Sigmoid colon (tissue), 7 donors: ENCODE measurements around the gene WWC1. TPM values are rescaled to one million over a fixed set of nuclear protein-coding genes. Genes with fewer than 3 reads are reported as not detected.

ENCODE experiments used
- DNase-seq: peaks from one replicate; pipeline ENCODE4 v3.0.0-alpha.2; 2019
- H3K27ac ChIP-seq, 4 donors: fragments of 200-600 bp; sonication (generic); one replicate each; pipeline ENCODE4 v1.5.1; 2016 to 2019; ENCODE audit warnings: mild to moderate bottlenecking in 1 of 4
- H3K27me3 ChIP-seq, 3 donors: fragments of 200-600 bp; sonication (generic); one replicate each; pipeline ENCODE4 v1.5.1; 2019; ENCODE audit warnings: mild to moderate bottlenecking in 1 of 3
- H3K36me3 ChIP-seq, 4 donors: fragments of 200-600 bp; sonication (generic); one replicate each; pipeline ENCODE4 v1.5.1; 2016 to 2019
- H3K4me1 ChIP-seq, 4 donors: fragments of 200-600 bp; sonication (generic); one replicate each; pipeline ENCODE4 v1.5.1; 2017 to 2019
- H3K4me3 ChIP-seq, 4 donors: fragments of 200-600 bp; sonication (generic); one replicate each; pipeline ENCODE4 v1.5.1; 2017 to 2019; ENCODE audit warnings: mild to moderate bottlenecking in 2 of 4, moderate library complexity in 1 of 4
- H3K9me3 ChIP-seq, 4 donors: fragments of 200-600 bp in 3 of 4; sonication (generic) in 3 of 4; one replicate each; pipeline versions ENCODE4 v1.5.1 to v1.6.1; 2013 to 2019
- EP300 ChIP-seq, 4 donors: sonication (generic); formaldehyde crosslinking; IDR thresholded peaks; one replicate each; pipeline ENCODE4 v1.6.1; 2017; ENCODE audit warnings: antibody characterized with exemption in 4 of 4
- POLR2A ChIP-seq, 2 donors: fragments of 450-650 bp; IDR thresholded peaks; one replicate each; pipeline ENCODE4 v1.6.1; 2016; ENCODE audit warnings: antibody characterized with exemption in 2 of 2, mild to moderate bottlenecking in 2 of 2, moderate library complexity in 2 of 2
- POLR2AphosphoS5 ChIP-seq, 4 donors: sonication (generic); formaldehyde crosslinking; IDR thresholded peaks; one replicate each; pipeline ENCODE4 v1.6.1; 2017; ENCODE audit warnings: antibody characterized with exemption in 4 of 4
- WGBS, 2 donors: extraction: QIAGEN DNeasy Blood & Tissue Kit; methylation state at CpG; one replicate each; pipeline ENCODE4 v1.1.7; 2013; 5-methylcytosine and 5-hydroxymethylcytosine counted together
- intact Hi-C: fragments of 100-400 bp; cut with DNase I; formaldehyde crosslinking; loops from one replicate; pipeline ENCODE4 v1.15.1; 2023
- polyA plus RNA-seq, 3 donors: library from polyadenylated mRNA; stranded (reverse); fragments of 200-250 nt; gene quantifications; one replicate each; pipeline ENCODE4 v1.2.3, GENCODE V29; 2013
- total RNA-seq, 4 donors: library from RNA; depleted of rRNA; stranded (reverse); fragments of >200 nt; gene quantifications; one replicate each; pipeline ENCODE4 v1.1.0, GENCODE V29; 2016
- TF ChIP-seq, protein P1 (sequence below), 4 experiments: fragments of 450-650 bp in 3 of 4; fragments of 200-600 bp in 1 of 4; IDR thresholded peaks; one replicate each; pipeline ENCODE4 v1.5.1; 2016 to 2019; ENCODE audit warnings: antibody characterized with exemption in 4 of 4, mild to moderate bottlenecking in 3 of 4, moderate library complexity in 2 of 4
- donor health status: healthy with polysubstance abuse.
- donor health status: Bipolar disorder and iron deficiency.
- donor health status: healthy.

WWC1 gene
- total and polyA plus RNA-seq, 7 donors, result 0.27 to 15.4 (median 6.2) TPM; not detected in 1

DNA sequence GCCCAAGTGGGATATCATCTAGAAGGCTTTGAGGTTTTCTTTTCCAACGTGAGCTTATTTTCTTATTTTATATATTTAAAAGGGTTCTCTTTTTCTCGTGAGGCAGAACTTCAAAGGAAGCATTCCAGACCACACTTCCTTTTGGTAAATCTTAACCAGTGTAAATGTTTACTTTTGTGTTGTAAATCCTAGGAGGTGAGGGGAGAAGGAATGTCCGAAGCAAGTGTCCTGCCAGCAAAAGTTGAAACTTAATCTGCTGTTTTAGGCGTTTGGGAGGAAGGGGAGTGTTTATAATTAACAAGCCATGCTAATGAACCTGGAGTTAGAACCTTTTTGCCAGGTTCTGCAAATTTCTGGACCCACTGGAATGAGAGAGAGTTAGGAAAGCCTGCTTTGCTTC lies 37.9 kb downstream of the WWC1 start:
- intact Hi-C loops, result no loop called here
- H3K4me3 ChIP-seq, result no peak overlapping the region
- WGBS, 2 donors, result 2 to 7% methylated on average over 4 of the region's 4 CpGs
- H3K36me3 ChIP-seq, result no peaks in the 10 kb centered on the region
- no peaks in the 10 kb centered on the region for H3K9me3 ChIP-seq
- TF ChIP-seq, protein P1, sequence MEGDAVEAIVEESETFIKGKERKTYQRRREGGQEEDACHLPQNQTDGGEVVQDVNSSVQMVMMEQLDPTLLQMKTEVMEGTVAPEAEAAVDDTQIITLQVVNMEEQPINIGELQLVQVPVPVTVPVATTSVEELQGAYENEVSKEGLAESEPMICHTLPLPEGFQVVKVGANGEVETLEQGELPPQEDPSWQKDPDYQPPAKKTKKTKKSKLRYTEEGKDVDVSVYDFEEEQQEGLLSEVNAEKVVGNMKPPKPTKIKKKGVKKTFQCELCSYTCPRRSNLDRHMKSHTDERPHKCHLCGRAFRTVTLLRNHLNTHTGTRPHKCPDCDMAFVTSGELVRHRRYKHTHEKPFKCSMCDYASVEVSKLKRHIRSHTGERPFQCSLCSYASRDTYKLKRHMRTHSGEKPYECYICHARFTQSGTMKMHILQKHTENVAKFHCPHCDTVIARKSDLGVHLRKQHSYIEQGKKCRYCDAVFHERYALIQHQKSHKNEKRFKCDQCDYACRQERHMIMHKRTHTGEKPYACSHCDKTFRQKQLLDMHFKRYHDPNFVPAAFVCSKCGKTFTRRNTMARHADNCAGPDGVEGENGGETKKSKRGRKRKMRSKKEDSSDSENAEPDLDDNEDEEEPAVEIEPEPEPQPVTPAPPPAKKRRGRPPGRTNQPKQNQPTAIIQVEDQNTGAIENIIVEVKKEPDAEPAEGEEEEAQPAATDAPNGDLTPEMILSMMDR (IDR thresholded peaks at IDR 0.05), result no peak
- TF ChIP-seq POLR2A (IDR thresholded peaks at IDR 0.05) (no peak), EP300 (IDR thresholded peaks at IDR 0.05) (no peak), POLR2AphosphoS5 (IDR thresholded peaks at IDR 0.05) (no peak)
- DNase-seq, result no peak
- H3K27me3 ChIP-seq, result no peaks in the 10 kb centered on the region
- no peak overlapping the region for H3K27ac ChIP-seq
- H3K4me1 ChIP-seq, result peaks cover 0 to 7% (median 2%) of the 10 kb centered on the region in 4 donors

DNA sequence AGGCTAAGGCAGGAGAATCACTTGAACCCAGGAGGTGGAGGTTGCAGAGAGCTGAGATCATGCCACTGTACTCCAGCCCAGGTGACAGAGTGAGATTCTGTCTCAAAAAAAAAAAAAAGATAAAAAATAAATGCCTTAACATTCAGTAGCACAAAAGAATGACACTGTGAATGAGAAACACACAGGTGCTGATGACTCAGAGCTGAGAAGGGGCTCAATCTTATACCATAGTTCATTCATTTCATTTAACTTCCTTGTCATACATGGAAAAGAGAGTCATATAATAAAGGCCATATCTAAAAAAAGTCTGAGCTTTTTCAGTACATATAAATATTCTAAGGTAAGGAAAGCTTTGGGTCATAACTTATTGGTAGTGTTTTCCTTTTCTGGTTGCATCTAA lies 40.6 kb downstream of the WWC1 start:
- no peak for DNase-seq
- no peaks in the 10 kb centered on the region for H3K9me3 ChIP-seq
- TF ChIP-seq EP300 (IDR thresholded peaks at IDR 0.05), result no peak
- TF ChIP-seq POLR2A (IDR thresholded peaks at IDR 0.05), result no peak
- TF ChIP-seq POLR2AphosphoS5 (IDR thresholded peaks at IDR 0.05), result no peak
- TF ChIP-seq, protein P1 (IDR thresholded peaks at IDR 0.05), result no peak
- no peak overlapping the region for H3K27ac ChIP-seq
- no peaks in the 10 kb centered on the region for H3K36me3 ChIP-seq
- H3K4me1 ChIP-seq, result peaks cover 0 to 7% (median 2%) of the 10 kb centered on the region in 4 donors
- intact Hi-C loops, result no loop called here
- H3K27me3 ChIP-seq, result no peaks in the 10 kb centered on the region
- H3K4me3 ChIP-seq, result no peak overlapping the region

DNA sequence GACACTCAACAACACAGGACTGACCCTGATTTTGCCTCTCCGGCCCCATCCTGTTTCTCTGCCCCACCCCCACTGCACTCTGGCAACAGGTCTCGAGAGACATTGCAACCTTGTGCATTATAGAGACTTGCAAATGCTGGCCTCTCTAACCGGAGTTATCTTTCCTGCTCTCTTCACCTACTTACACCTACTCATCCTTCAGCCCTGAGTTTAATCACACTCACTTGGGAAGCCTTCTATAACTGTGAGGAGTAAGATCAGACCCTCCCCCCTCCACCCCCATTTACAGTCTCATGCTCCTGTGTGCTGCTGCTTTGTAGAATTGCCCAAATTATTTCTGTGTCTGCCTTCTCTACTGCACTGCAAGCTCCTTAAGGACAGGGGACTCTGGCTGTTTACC lies 42.8 kb downstream of the WWC1 start:
- Histone ChIP-seq H3K36me3 (no peaks in the 10 kb centered on the region), H3K9me3 (no peaks in the 10 kb centered on the region), H3K4me3 (no peak overlapping the region), H3K27ac (no peak overlapping the region), H3K4me1 (peaks cover 0 to 4% (median 0%) of the 10 kb centered on the region in 4 donors), H3K27me3 (no peaks in the 10 kb centered on the region)
- TF ChIP-seq POLR2A (IDR thresholded peaks at IDR 0.05) (no peak), POLR2AphosphoS5 (IDR thresholded peaks at IDR 0.05) (no peak), EP300 (IDR thresholded peaks at IDR 0.05) (no peak)
- TF ChIP-seq, protein P1 (IDR thresholded peaks at IDR 0.05), result no peak
- 72 to 82% methylated on average over 3 of the region's 3 CpGs for WGBS, 2 donors
- DNase-seq, result no peak
- intact Hi-C loops, result no loop called here

DNA sequence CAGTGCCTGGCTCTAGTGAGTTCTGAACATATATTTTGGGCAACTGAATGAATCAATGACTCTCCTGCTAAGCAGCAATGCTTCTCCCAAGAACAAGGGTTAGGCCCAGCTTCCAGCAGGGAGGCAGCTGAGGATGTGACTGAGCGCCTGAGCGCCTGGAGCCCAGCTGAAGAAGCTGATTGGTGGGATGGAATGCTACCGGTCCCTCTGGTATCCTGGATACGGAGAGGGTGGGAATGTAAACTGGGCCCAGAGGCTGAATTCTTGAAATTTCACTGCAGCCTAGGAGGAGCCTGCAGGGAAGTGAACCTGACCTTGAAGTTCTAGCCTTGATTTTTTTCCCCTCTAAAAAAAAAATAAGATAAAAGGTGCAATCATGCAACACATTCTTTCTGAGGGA lies 43.2 kb downstream of the WWC1 start:
- H3K27me3 ChIP-seq, result no peaks in the 10 kb centered on the region
- H3K27ac ChIP-seq, result no peak overlapping the region
- no peak for TF ChIP-seq POLR2A (IDR thresholded peaks at IDR 0.05)
- no peak for TF ChIP-seq POLR2AphosphoS5 (IDR thresholded peaks at IDR 0.05)
- TF ChIP-seq EP300 (IDR thresholded peaks at IDR 0.05), result no peak
- TF ChIP-seq, protein P1 (IDR thresholded peaks at IDR 0.05), result no peak
- H3K4me3 ChIP-seq, result no peak overlapping the region
- no peaks in the 10 kb centered on the region for H3K4me1 ChIP-seq
- intact Hi-C loops, result no loop called here
- 73 to 89% methylated on average over 4 of the region's 4 CpGs for WGBS, 2 donors
- H3K36me3 ChIP-seq, result no peaks in the 10 kb centered on the region
- no peaks in the 10 kb centered on the region for H3K9me3 ChIP-seq
- peak; percentile 33 for DNase-seq

DNA sequence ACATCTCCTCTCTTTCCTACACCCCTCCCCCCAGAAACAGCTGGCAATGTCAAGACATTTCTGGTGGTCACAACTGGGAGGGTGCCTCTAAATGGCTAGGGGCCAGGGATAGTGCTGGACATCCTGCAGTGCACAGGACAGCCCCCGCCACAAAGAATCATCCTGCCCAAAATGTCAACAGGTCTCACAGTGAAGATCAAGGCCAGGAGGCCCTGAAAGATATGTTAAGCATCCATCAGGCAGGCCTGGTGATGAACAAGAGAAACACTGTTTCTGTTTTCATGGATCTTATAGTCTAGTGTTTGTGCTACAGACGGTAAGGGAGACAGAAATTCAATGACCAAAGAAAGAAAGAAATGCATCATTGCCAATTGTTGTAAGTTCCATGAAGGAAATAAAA lies 45.9 kb downstream of the WWC1 start:
- TF ChIP-seq, protein P1 (IDR thresholded peaks at IDR 0.05), result no peak
- TF ChIP-seq POLR2AphosphoS5 (IDR thresholded peaks at IDR 0.05), result no peak
- no peak for TF ChIP-seq POLR2A (IDR thresholded peaks at IDR 0.05)
- no peak for TF ChIP-seq EP300 (IDR thresholded peaks at IDR 0.05)
- H3K4me3 ChIP-seq, result no peak overlapping the region
- H3K4me1 ChIP-seq, result no peaks in the 10 kb centered on the region
- H3K9me3 ChIP-seq, result no peaks in the 10 kb centered on the region
- no peak for DNase-seq
- intact Hi-C loops, result no loop called here
- H3K27ac ChIP-seq, result no peak overlapping the region
- no peaks in the 10 kb centered on the region for H3K27me3 ChIP-seq
- WGBS, 2 donors, result 91% methylated on average over 2 of the region's 2 CpGs
- H3K36me3 ChIP-seq, result no peaks in the 10 kb centered on the region
